ENCODE measurements around the gene WDR76.
A peak's percentile ranks its signal among the peaks of the same experiment; 100 is the strongest.
"Not testable (repeated sequence)": the region's sequence is repeated elsewhere in the genome, so short reads cannot be mapped to it uniquely, and the experiment has no call there.

The WDR76 gene

GRCh38 chr15:43808960-43809678 lies 17.7 kb upstream of the WDR76 start:
- H3K27ac ChIP-seq, result peak overlapping the region in 1 of 21 experiments; percentile 12
- H3K4me3 ChIP-seq, result no peak overlapping the region

DNA sequence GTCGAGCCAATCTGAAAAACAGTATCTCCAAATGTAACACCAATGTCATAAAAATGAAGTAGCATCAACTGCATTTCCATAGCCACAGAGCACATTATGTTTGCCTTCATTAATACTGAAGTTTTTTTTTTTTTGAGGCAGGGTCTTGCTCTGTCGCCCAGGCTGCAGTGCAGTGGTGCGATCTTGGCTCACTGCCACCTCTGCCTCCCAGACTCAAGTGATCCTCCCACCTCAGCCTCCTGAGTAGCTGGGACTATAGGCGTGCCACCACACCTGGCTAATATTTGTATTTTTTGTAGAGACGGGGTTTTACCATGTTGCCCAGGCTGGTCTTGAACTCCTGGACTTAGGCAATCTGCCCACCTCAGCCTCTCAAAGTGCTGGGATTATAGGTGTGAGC lies 11.7 kb upstream of the WDR76 start:
- not testable (repeated sequence) for H3K4me3 ChIP-seq, H3K27ac ChIP-seq

DNA sequence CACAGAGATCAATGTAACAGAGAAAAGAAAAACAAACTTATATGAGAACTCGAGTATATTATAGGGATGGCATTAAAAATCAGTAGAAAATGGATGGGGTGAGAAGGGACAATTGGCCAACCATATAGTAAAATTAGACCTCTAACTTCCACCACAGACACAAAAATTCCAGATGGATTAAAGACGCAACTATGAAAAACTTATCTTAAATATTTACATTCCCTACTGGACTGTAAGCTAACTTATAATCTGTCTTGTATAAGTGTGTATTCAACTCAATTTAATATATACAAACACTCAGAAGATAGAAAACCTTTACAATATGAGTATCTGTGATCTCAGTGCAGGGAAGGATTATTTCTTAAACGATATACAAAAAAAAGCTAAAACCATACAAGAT lies 5.3 kb upstream of the WDR76 start:
- Histone ChIP-seq H3K27ac (no peak overlapping the region), H3K4me3 (no peak overlapping the region)

DNA sequence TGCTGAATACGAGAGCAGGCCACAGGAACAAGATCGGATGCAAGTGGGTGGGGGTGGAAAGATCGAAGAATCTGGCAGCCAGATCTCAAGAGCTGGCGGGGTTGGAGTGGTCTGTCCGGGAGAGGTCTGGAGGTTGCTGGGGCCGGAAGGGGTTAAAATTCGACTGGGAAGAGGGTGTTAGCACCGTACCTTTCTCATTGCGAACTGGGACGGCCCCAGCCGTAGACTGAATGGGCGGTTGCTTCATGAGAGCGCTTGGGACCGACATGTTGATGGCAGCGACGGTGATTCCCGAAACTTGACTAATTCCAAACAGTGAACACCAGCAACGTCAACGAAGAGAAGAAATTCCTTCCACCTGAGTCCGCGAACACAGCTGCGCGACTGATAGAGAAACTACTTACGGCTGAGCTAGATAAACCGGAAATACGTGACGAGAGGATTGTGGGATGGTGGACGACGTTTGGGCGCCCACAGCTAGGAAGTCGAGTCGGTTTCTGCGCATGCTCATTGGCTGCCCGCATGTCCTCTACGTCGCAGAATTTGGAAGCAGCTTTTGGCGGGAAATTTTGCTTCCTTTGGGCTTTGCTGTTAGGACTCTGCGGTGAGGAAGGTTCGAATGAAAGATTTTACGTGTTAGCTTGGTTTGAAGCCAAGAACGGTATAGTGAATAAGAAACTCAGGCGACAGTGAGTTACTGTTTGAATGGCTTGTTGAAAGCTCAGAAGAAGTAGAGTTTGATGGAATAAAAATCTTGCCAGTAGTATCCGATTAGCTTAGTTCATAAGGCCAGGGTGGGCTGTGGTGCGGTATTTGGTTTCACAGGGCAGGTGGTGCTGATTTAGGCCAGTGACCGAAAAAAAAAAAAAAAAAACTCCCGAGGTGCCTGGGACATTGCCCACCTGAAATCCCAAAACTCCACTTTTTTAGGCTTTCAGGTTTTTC lies 2.2 kb upstream of the WDR76 start, which contains the start of gene MFAP1:
Gene MFAP1, minus strand, starts transcription at position 389 of the 945 bp plus-strand sequence. Its CDS starts 121 bp downstream, at position 268.
- peak within 1 kb of the TSS; percentile 58 to 80 (median 73) for H3K4me3 ChIP-seq

GRCh38 chr15:43825305-43825704 lies 1.5 kb upstream of the WDR76 start:
- H3K4me3 ChIP-seq, result not testable (repeated sequence)

More for the DNA sequence above, 2.2 kb upstream of the WDR76 start, which contains the start of gene MFAP1:
- H3K27ac ChIP-seq, result peak within 1 kb of the TSS; percentile 67 to 96 (median 90)

DNA sequence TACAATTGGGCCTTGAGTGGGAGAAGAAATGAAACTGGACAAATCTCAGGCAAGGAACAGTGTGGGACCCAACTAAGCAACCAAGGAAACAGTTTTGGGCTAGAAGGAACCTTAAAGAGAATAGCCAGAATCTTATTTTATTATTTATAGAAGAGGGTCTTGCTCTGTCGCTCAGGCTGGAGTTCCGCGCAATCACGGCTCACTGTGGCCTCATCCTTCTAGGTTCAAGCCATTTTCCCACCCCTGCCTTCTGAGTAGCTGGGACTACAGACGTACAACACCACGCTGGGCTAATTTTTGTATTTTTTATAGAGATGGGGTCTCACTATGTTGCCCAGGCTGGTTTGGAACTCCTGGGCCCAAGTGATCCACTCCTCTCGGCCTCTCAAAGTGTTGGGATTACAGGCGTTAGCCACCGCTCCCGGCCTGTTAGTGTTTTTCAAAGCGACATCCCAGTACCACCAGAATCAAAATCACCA lies 734 bp upstream of the WDR76 start:
- Histone ChIP-seq H3K4me3 (peak overlapping the region; percentile 37 to 54 (median 50)), H3K27ac (peak overlapping the region in 18 of 21 experiments; percentile 10 to 86 (median 76))

More at GRCh38 chr15:43825305-43825704, 1.5 kb upstream of the WDR76 start:
- not testable (repeated sequence) for H3K27ac ChIP-seq

GRCh38 chr15:43828061-43828657 lies 1.4 kb downstream of the WDR76 start:
- Histone ChIP-seq H3K27ac (peak overlapping the region in 14 of 21 experiments; percentile 58 to 86 (median 76)), H3K4me3 (peak overlapping the region in 3 of 7 experiments; percentile 4 to 52 (median 10))

DNA sequence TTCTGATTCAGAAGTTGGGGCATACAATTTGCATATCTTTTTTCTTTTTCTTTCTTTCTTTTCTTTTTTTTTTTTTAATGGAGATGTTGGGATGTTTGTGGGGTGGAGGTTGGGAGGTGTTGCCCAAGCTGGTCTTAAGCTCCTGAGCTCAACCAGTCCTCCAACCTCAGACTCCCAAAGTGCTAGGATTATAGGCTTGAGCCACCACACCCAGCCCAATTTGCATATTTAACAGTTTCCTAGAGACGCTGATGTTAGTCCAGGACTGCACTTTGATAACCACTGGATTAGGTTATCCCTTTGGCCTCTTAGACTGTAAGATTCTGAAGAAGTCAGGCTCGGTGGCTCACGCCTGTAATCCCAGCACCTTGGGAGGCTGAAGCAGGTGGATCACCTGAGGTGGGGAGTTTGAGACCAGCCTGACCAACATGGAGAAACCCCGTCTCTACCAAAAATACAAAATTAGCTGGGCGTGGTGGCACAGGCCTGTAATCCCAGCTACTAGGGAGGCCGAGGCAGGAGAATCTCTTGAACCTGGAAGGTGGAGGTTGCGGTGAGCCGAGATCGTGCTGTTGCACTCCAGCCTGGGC lies 3.2 kb downstream of the WDR76 start:
- not testable (repeated sequence) for H3K4me3 ChIP-seq, H3K27ac ChIP-seq

DNA sequence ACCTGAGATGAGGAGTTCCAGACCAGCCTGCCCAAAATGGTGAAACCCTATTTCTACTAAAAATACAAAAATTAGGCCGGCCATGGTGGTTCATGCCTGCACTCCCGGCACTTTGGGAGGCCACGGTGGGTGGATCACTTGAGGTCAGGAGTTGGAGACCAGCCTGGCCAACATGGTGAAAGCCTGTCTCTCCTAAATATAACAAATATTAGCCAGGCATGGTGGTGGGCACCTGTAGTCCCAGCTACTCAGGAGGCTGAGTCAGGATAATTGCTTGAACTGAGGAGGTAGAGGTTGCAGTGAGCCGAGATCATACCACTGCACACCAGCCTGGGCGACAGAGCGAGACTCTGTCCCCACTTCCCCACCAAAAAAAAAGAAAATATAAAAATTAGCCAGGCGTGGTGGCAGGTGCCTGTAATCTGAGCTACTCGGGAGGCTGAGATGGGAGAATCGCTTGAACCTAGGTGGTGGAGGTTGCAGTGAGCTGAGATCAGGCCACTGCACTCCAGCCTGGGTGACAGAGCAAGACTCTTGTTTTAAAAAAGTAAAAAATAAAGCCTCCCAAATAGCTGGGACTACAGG lies 4.0 kb downstream of the WDR76 start:
- H3K27ac ChIP-seq, H3K4me3 ChIP-seq: not testable (repeated sequence)

GRCh38 chr15:43831519-43832052 lies 4.8 kb downstream of the WDR76 start:
- H3K27ac ChIP-seq, result peak overlapping the region in 1 of 21 experiments; percentile 51
- not testable (repeated sequence) for H3K4me3 ChIP-seq

DNA sequence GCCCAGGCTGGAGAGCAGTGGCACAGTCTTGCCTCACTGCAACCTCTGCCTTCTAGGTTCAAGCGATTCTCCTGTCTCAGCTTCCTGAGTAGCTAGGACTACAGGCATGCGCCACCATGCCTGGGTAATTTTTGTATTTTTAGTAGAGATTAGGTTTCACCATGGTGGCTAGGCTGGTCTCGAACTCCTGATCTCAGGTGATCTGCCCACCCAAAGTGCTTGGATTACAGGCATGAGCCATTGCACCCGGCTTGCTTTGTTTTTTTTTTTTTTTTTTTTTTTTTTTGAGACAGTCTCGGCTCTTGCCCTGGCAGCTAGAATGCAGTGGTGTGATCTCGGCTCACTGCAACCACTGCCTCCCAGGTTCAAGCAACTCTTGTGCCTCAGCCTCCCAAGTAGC lies 5.7 kb downstream of the WDR76 start:
- H3K4me3 ChIP-seq, result not testable (repeated sequence)
- H3K27ac ChIP-seq, result peak overlapping the region in 1 of 21 experiments; percentile 51

- no peak overlapping the region for H3K27ac ChIP-seq
- H3K4me3 ChIP-seq, result no peak overlapping the region
Measured at GRCh38 chr15:43845421-43845820, 18.6 kb downstream of the WDR76 start.

DNA sequence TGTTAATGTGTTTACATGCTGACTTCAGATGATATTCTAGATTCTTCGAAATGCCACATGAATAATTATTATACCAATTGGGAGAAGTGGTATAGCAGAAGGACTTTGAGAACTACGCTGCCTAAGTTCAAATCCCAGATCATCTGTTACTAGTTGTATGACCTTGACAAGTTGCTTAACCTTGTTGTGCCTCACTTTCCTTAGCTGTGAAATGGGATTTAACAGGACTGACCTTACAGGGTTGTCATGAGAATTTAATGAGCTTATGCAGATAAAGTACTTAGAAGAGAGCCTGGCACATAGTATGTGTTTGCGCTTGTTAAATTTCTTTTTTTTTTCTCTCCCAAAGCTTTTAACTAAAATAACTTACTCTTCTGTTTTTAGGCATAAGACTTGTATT lies 24.4 kb downstream of the WDR76 start:
- H3K27ac ChIP-seq, result no peak overlapping the region

DNA sequence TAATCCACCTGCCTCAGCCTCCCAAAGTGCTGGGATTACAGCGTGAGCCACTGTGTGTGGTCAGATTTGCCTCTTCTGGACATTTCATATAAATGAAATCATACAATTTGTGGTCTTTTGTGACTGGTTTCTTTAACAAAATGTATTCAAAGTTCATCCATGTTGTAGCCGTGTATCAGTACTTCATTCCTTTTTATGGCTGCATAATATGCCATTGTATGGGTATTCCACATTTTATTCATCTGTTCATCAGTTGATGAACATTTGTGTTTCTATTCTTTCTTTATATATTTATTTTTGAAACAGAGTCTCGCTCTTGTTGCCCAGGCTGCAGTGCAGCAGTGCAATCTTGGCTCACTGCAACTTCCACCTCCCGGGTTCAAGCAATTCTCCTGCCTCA lies 25.8 kb downstream of the WDR76 start:
- Histone ChIP-seq H3K27ac (no peak overlapping the region), H3K4me3 (no peak overlapping the region)

More for the DNA sequence above, 24.4 kb downstream of the WDR76 start:
- H3K4me3 ChIP-seq, result no peak overlapping the region

- Histone ChIP-seq H3K27ac (no peak overlapping the region), H3K4me3 (no peak overlapping the region)
Measured at GRCh38 chr15:43854801-43855200, 28.0 kb downstream of the WDR76 start.

DNA sequence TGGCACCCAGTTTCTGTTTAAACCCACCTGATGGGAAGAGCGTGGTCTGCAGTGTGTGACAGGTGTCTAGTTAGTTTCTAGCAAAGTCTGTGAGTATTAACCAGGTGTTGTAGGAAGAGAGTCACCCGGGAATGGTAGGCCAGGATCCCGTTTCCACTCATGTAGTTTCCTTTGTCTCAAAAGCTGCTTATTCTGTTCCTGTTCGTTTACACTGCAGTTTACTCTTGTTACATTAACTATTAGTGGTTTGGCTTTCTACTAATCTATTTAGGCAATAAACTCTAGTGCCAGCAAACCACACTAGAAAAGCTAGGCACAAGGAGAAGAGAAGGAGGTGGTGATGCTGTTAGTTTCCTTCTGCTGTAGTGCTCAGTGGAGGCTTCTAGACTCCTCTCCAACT lies 32.7 kb downstream of the WDR76 start:
- Histone ChIP-seq H3K4me3 (no peak overlapping the region), H3K27ac (no peak overlapping the region)

DNA sequence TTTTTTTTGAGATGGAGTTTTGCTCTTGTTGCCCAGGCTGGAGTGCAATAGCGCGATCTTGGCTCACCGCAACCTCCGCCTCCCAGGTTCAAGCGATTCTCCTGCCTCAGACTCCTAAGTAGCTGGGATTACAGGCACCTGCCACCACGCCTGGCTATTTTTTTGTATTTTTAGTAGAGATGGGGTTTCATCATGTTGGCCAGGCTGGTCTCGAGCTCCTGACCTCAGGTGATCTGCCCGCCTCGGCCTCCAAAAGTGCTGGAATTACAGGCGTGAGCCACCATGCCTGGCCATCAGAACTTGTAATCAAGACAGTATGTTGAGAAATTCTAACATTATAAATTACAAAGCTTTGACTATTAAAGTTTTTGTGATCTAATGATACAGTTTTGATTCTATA lies 39.8 kb downstream of the WDR76 start:
- not testable (repeated sequence) for H3K4me3 ChIP-seq, H3K27ac ChIP-seq

DNA sequence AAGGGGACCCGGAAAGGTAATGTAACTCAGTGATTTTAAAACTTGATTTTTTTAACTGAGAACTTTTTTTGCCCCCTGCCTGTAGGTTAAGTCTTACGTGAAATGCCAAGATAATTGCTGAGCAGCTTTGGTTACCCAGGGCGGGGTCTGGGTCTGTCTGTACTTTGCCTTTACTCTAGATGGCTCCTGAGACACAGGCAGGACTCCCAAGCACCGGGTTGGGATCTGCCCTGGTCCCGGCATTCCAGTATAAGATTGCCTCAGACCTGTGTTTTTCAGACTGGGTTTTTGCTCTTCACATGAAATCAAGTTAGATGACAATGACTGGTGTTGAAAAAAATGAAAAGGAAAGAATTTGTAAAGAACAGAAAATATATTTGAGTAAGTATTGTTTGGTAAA lies 40.3 kb downstream of the WDR76 start:
- H3K4me3 ChIP-seq, result no peak overlapping the region
- no peak overlapping the region for H3K27ac ChIP-seq

GRCh38 chr15:43868406-43868805 lies 41.6 kb downstream of the WDR76 start:
- no peak overlapping the region for H3K4me3 ChIP-seq
- H3K27ac ChIP-seq, result no peak overlapping the region

Data from skin epidermis (tissue), 12 donors.